Loucy (cell line): ENCODE data around the gene KIRREL3.

Experiments used
- H2AFZ ChIP-seq: fragments of 200-600 bp; sonication (generic); 2 replicates; pipeline ENCODE4 v1.6.0; 2016; ENCODE audit warnings: antibody characterized with exemption, mild to moderate bottlenecking, low read length, moderate library complexity
- H3F3A ChIP-seq: fragments of 200-600 bp; 2 replicates; pipeline ENCODE4 v1.6.0; 2016; ENCODE audit warnings: antibody characterized with exemption, low read depth, mild to moderate bottlenecking
- H3K27me3 ChIP-seq: fragments of 200-600 bp; sonication (generic); 2 replicates; pipeline ENCODE4 v1.6.1; 2014; ENCODE audit warnings: low read length, mild to moderate bottlenecking; ENCODE audit not compliant: insufficient read depth, poor library complexity, severe bottlenecking
- H3K36me3 ChIP-seq: fragments of 200-600 bp; sonication (generic); 2 replicates; pipeline ENCODE4 v1.6.1; 2016; ENCODE audit warnings: low read length; ENCODE audit not compliant: insufficient read depth
- H3K4me1 ChIP-seq: fragments of 200-600 bp; sonication (generic); 2 replicates; pipeline ENCODE4 v1.5.1; 2014; ENCODE audit warnings: low read length, mild to moderate bottlenecking; ENCODE audit not compliant: insufficient read depth, poor library complexity, severe bottlenecking
- H3K4me2 ChIP-seq: fragments of 200-600 bp; sonication (generic); 2 replicates; pipeline ENCODE4 v1.6.0; 2014; ENCODE audit warnings: antibody characterized with exemption, low read length, low read depth, mild to moderate bottlenecking; ENCODE audit not compliant: poor library complexity, severe bottlenecking
- H3K4me3 ChIP-seq: fragments of 200-600 bp; sonication (generic); 2 replicates; pipeline ENCODE4 v1.5.1; 2014; ENCODE audit warnings: low read length, mild to moderate bottlenecking, mixed read lengths; ENCODE audit not compliant: poor library complexity, severe bottlenecking
- H3K79me2 ChIP-seq: fragments of 200-600 bp; sonication (generic); 2 replicates; pipeline ENCODE4 v1.6.1; 2014; ENCODE audit warnings: low read length; ENCODE audit not compliant: insufficient read depth
- H3K9ac ChIP-seq: fragments of 200-600 bp; sonication (generic); 2 replicates; pipeline ENCODE4 v1.6.0; 2014; ENCODE audit warnings: mild to moderate bottlenecking, low read depth, low read length, moderate library complexity; ENCODE audit not compliant: poor library complexity, severe bottlenecking
- H3K9me2 ChIP-seq: fragments of 200-600 bp; sonication (generic); replicated peaks from 2 replicates; pipeline ENCODE4 v1.6.1; 2016; ENCODE audit warnings: low read depth, low read length, mixed read lengths
- H3K9me3 ChIP-seq: fragments of 200-600 bp; sonication (generic); 2 replicates; pipeline ENCODE4 v1.6.1; 2014; ENCODE audit warnings: mild to moderate bottlenecking, antibody characterized with exemption, low read length, low read depth; ENCODE audit not compliant: insufficient read depth
- H4K20me1 ChIP-seq: fragments of 200-600 bp; sonication (generic); 2 replicates; pipeline ENCODE4 v1.6.0; 2014; ENCODE audit warnings: antibody characterized with exemption, low read length, mild to moderate bottlenecking; ENCODE audit not compliant: insufficient read depth, poor library complexity, severe bottlenecking
- CTCF ChIP-seq: fragments of 200-600 bp; sonication (generic); conservative IDR thresholded peaks from 2 replicates; pipeline ENCODE4 v1.5.1; 2014; ENCODE audit warnings: mild to moderate bottlenecking, antibody characterized with exemption, low read length
- EZH2phosphoT487 ChIP-seq: fragments of 200-600 bp; IDR thresholded peaks from 2 replicates; pipeline ENCODE4 v1.6.1; 2018; ENCODE audit warnings: antibody characterized with exemption, mild to moderate bottlenecking, moderate library complexity, borderline replicate concordance

KIRREL3 gene

GRCh38 chr11:126450806-126451205 lies 549.8 kb downstream of the KIRREL3 start:
- Histone ChIP-seq H3K4me3 (no peak overlapping the region), H3K9ac (no peak overlapping the region)

GRCh38 chr11:126450198-126450597 lies 550.4 kb downstream of the KIRREL3 start:
- Histone ChIP-seq H2AFZ (no peak overlapping the region), H3K4me1 (no peaks in the 10 kb centered on the region), H3F3A (0 out of 2 replicates have a peak, but pooled peaks cover 6% of the 10 kb centered on the region), H3K9me3 (no peaks in the 10 kb centered on the region), H3K9me2 (no peaks in the 10 kb centered on the region), H3K27me3 (no peaks in the 10 kb centered on the region), H4K20me1 (no peaks in the 10 kb centered on the region), H3K79me2 (no peaks in the 10 kb centered on the region), H3K9ac (no peak overlapping the region), H3K4me2 (no peak overlapping the region), H3K36me3 (no peaks in the 10 kb centered on the region), H3K4me3 (no peak overlapping the region)
- TF ChIP-seq EZH2phosphoT487 (no peak), CTCF (no peak)

More at GRCh38 chr11:126450806-126451205, 549.8 kb downstream of the KIRREL3 start:
- H3K4me1 ChIP-seq = no peaks in the 10 kb centered on the region
- H2AFZ ChIP-seq = no peak overlapping the region
- H3K36me3 ChIP-seq = no peaks in the 10 kb centered on the region
- H3K79me2 ChIP-seq = no peaks in the 10 kb centered on the region
- no peaks in the 10 kb centered on the region for H3K9me3 ChIP-seq
- TF ChIP-seq CTCF = no peak
- TF ChIP-seq EZH2phosphoT487 = no peak
- no peaks in the 10 kb centered on the region for H3K9me2 ChIP-seq
- H4K20me1 ChIP-seq = no peaks in the 10 kb centered on the region
- H3K4me2 ChIP-seq = no peak overlapping the region
- H3F3A ChIP-seq = 0 out of 2 replicates have a peak, but pooled peaks cover 6% of the 10 kb centered on the region
- H3K27me3 ChIP-seq = no peaks in the 10 kb centered on the region

GRCh38 chr11:126446581-126446980 lies 554.0 kb downstream of the KIRREL3 start:
- peaks cover 3% of the 10 kb centered on the region for H3K4me1 ChIP-seq
- H3K36me3 ChIP-seq = no peaks in the 10 kb centered on the region
- no peaks in the 10 kb centered on the region for H3K27me3 ChIP-seq
- no peaks in the 10 kb centered on the region for H3K9me3 ChIP-seq
- H3K4me2 ChIP-seq = no peak overlapping the region
- no peak overlapping the region for H3K9ac ChIP-seq
- no peaks in the 10 kb centered on the region for H4K20me1 ChIP-seq
- H2AFZ ChIP-seq = no peak overlapping the region
- TF ChIP-seq EZH2phosphoT487 = no peak
- no peak for TF ChIP-seq CTCF
- H3K4me3 ChIP-seq = no peak overlapping the region
- H3K9me2 ChIP-seq = no peaks in the 10 kb centered on the region
- 0 out of 2 replicates have a peak, but pooled peaks cover 6% of the 10 kb centered on the region for H3F3A ChIP-seq
- H3K79me2 ChIP-seq = no peaks in the 10 kb centered on the region
